ENCODE results near the gene UQCC3. TPM values are rescaled to one million over a fixed set of nuclear protein-coding genes. Genes with fewer than 3 reads are reported as not detected.

Gene UQCC3
- total RNA-seq, 2 donors from 2014 or later: 10.4 to 12.9 TPM

- peak; percentile 94 to 96 (median 95) for DNase-seq
- intact Hi-C loops (cut with DNase I): no loop called here
- TF ChIP-seq, protein P1, sequence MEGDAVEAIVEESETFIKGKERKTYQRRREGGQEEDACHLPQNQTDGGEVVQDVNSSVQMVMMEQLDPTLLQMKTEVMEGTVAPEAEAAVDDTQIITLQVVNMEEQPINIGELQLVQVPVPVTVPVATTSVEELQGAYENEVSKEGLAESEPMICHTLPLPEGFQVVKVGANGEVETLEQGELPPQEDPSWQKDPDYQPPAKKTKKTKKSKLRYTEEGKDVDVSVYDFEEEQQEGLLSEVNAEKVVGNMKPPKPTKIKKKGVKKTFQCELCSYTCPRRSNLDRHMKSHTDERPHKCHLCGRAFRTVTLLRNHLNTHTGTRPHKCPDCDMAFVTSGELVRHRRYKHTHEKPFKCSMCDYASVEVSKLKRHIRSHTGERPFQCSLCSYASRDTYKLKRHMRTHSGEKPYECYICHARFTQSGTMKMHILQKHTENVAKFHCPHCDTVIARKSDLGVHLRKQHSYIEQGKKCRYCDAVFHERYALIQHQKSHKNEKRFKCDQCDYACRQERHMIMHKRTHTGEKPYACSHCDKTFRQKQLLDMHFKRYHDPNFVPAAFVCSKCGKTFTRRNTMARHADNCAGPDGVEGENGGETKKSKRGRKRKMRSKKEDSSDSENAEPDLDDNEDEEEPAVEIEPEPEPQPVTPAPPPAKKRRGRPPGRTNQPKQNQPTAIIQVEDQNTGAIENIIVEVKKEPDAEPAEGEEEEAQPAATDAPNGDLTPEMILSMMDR (IDR thresholded peaks at IDR 0.05): no peak
- peak; percentile 96 to 100 (median 99) for TF ChIP-seq POLR2A (IDR thresholded peaks at IDR 0.05)
- ATAC-seq: peak; percentile 95
- peak within 1 kb of the TSS; percentile 79 to 94 (median 84) for H3K27ac ChIP-seq
- peak within 1 kb of the TSS; percentile 67 to 82 for H3K4me3 ChIP-seq
- H3K4me1 ChIP-seq: peaks cover 47% of the 10 kb centered on the region
- WGBS, 2 donors: 0 to 10% methylated on average over 2 to 47 of the region's 47 CpGs
- peaks cover 0 to 2% of the 10 kb centered on the region in 2 donors for H3K36me3 ChIP-seq (replicated peaks in 1 of 2; ENCODE audit: insufficient read depth in 1 of 2, low read depth in 2 of 2)
- no peaks in the 10 kb centered on the region for H3K27me3 ChIP-seq
- H3K9me3 ChIP-seq: no peaks in the 10 kb centered on the region
These were observed 6.3 kb upstream of the UQCC3 start, which contains the start of the genes C11orf98 and CSKMT for GRCh38 chr11:62665075-62665598. C11orf98 (minus strand) TSS chr11:62665210; CDS start chr11:62665169, 41 bp downstream. CSKMT (plus strand) TSS chr11:62665312; CDS start chr11:62665880, 568 bp downstream.

- DNase-seq: peak; percentile 51 to 58 (median 56)
- Histone ChIP-seq H3K27ac (peak overlapping the region; percentile 79 to 94 (median 84)), H3K9me3 (no peaks in the 10 kb centered on the region), H3K4me1 (peaks cover 53% of the 10 kb centered on the region), H3K36me3 (replicated peaks in 1 of 2; ENCODE audit: insufficient read depth in 1 of 2, low read depth in 2 of 2) (peaks cover 0 to 2% of the 10 kb centered on the region in 2 donors), H3K4me3 (peak overlapping the region; percentile 7 to 82), H3K27me3 (no peaks in the 10 kb centered on the region)
- no peak for TF ChIP-seq POLR2A (IDR thresholded peaks at IDR 0.05)
- TF ChIP-seq, protein P1 (IDR thresholded peaks at IDR 0.05): no peak
- WGBS, 2 donors: 0 to 4% methylated on average over 26 to 39 of the region's 39 CpGs
- peak; percentile 33 for ATAC-seq
- intact Hi-C loops (cut with DNase I): no loop called here
These were observed 5.7 kb upstream of the UQCC3 start for GRCh38 chr11:62665599-62666258.

- intact Hi-C loops (cut with DNase I): no loop called here
- peaks cover 56% of the 10 kb centered on the region for H3K4me1 ChIP-seq
These were observed 5.1 kb upstream of the UQCC3 start for GRCh38 chr11:62666259-62666926.

GRCh38 chr11:62667460-62667859 is 4.0 kb upstream of the UQCC3 start:
- ATAC-seq (no peak), DNase-seq (no peak)
- Histone ChIP-seq H3K27me3 (no peaks in the 10 kb centered on the region), H3K9me3 (no peaks in the 10 kb centered on the region), H3K27ac (peak overlapping the region in 2 of 4 donors; percentile 6 to 96), H3K4me1 (peaks cover 59% of the 10 kb centered on the region), H3K36me3 (replicated peaks in 1 of 2; ENCODE audit: insufficient read depth in 1 of 2, low read depth in 2 of 2) (peaks cover 0 to 2% of the 10 kb centered on the region in 2 donors), H3K4me3 (no peak overlapping the region)
- intact Hi-C loops (cut with DNase I): no loop called here
- TF ChIP-seq, protein P1 (IDR thresholded peaks at IDR 0.05): no peak
- TF ChIP-seq POLR2A (IDR thresholded peaks at IDR 0.05): no peak
- WGBS, 2 donors: 72 to 87% methylated on average over 2 of the region's 2 CpGs

More at GRCh38 chr11:62666259-62666926, 5.1 kb upstream of the UQCC3 start:
- Histone ChIP-seq H3K27me3 (no peaks in the 10 kb centered on the region), H3K27ac (peak overlapping the region in 3 of 4 donors; percentile 81 to 94 (median 87)), H3K4me3 (peak overlapping the region in 1 of 2 donors; percentile 82), H3K9me3 (no peaks in the 10 kb centered on the region), H3K36me3 (replicated peaks in 1 of 2; ENCODE audit: insufficient read depth in 1 of 2, low read depth in 2 of 2) (peaks cover 0 to 2% of the 10 kb centered on the region in 2 donors)
- no peak for TF ChIP-seq POLR2A (IDR thresholded peaks at IDR 0.05)
- TF ChIP-seq, protein P1 (IDR thresholded peaks at IDR 0.05): no peak
- no peak for ATAC-seq
- WGBS, 2 donors: 43 to 50% methylated on average over 6 to 16 of the region's 16 CpGs
- DNase-seq: peak in 1 of 4 donors; percentile 14
